ENCODE measurements around the gene FCHSD2. TPM values are rescaled to one million over a fixed set of nuclear protein-coding genes. Genes with fewer than 3 reads are reported as not detected.
"Not testable (repeated sequence)": the region's sequence is repeated elsewhere in the genome, so short reads cannot be mapped to it uniquely, and the experiment has no call there.

FCHSD2 gene
- total and polyA plus RNA-seq, 9 of the 15 experiments (the other 6 are each of a cell fraction or from before 2014, with no cell fraction given), result 1.8 to 14.7 (median 6.4) TPM

GRCh38 chr11:72827656-72828055, 314.5 kb downstream of the FCHSD2 start:
- H3K36me3 ChIP-seq (ENCODE audit: control insufficient read depth, insufficient read depth, low read length); intact Hi-C loops (cut with micrococcal nuclease); H3K9me1 ChIP-seq (ENCODE audit: control insufficient read depth, insufficient read depth, low read length); BruUV-seq (replicated peaks); H4K20me1 ChIP-seq (replicated peaks; ENCODE audit: control insufficient read depth, insufficient read depth, low read length); DNase-seq (ENCODE audit: extremely low read depth in 1 of 4, low spot score in 3 of 4); H3K4me2 ChIP-seq (ENCODE audit: insufficient read depth, low read length); FAIRE-seq; H3K9ac ChIP-seq (ENCODE audit: insufficient read depth in 1 of 2, low read depth in 2 of 2, low read length in 2 of 2); H3K79me2 ChIP-seq (ENCODE audit: control insufficient read depth, insufficient read depth, low read length); H3K27me3 ChIP-seq (ENCODE audit: control insufficient read depth in 2 of 2, insufficient read depth in 2 of 2, low read length in 2 of 2); H2AFZ ChIP-seq (ENCODE audit: low read depth, low read length); H3K4me3 ChIP-seq; ATAC-seq; CTCF ChIA-PET (ENCODE audit: low intra/inter-chr PET ratio); H3K9me3 ChIP-seq (replicated peaks; ENCODE audit: control insufficient read depth, insufficient read depth, low read depth, low read length); H3K27ac ChIP-seq (ENCODE audit: extremely low read depth, low read depth, low read length): not testable (repeated sequence)
- 74% methylated on average over 11 of the region's 11 CpGs for WGBS (ENCODE audit: insufficient coverage, low coverage, missing lambda C conversion rate)
- in situ Hi-C loops (cut with MboI), result loop anchor here (5.0 kb wide), 1 partner anchor 415 kb away; no protein-coding TSS in a partner anchor
- POLR2A ChIA-PET, result interaction anchor here (0.5 to 1.3 kb wide), 5 partner anchors 12 to 315 kb away, joined by 3 to 7 read pairs (median 4); partner anchors contain the start of gene FCHSD2
- H3K4me1 ChIP-seq (replicated peaks in 1 of 2; ENCODE audit: control insufficient read depth in 2 of 2, insufficient read depth in 2 of 2, low read length in 2 of 2), result peaks cover 0 to 20% of the 10 kb centered on the region in 2 experiments; a peak in 2 of 5 replicates

GRCh38 chr11:72826942-72827480, 315.1 kb downstream of the FCHSD2 start:
- H3K4me3 ChIP-seq, result no peak overlapping the region
- H3K9ac ChIP-seq (ENCODE audit: insufficient read depth in 1 of 2, low read depth in 2 of 2, low read length in 2 of 2), result no peak overlapping the region
- no TSS peak for BruUV-seq (replicated peaks)
- FAIRE-seq, result no peak
- no peak for ATAC-seq
- no peaks in the 10 kb centered on the region for H3K79me2 ChIP-seq (ENCODE audit: control insufficient read depth, insufficient read depth, low read length)
- no peaks in the 10 kb centered on the region for H3K9me3 ChIP-seq (replicated peaks; ENCODE audit: control insufficient read depth, insufficient read depth, low read depth, low read length)
- peaks cover 0 to 27% of the 10 kb centered on the region in 2 experiments; a peak in 2 of 5 replicates for H3K4me1 ChIP-seq (replicated peaks in 1 of 2; ENCODE audit: control insufficient read depth in 2 of 2, insufficient read depth in 2 of 2, low read length in 2 of 2)
- in situ Hi-C loops (cut with MboI), result loop anchor here (5.0 kb wide), 1 partner anchor 415 kb away; no protein-coding TSS in a partner anchor
- intact Hi-C loops (cut with micrococcal nuclease), result no loop called here
- H3K27me3 ChIP-seq (ENCODE audit: control insufficient read depth in 2 of 2, insufficient read depth in 2 of 2, low read length in 2 of 2), result no peaks in the 10 kb centered on the region
- H4K20me1 ChIP-seq (replicated peaks; ENCODE audit: control insufficient read depth, insufficient read depth, low read length), result no peaks in the 10 kb centered on the region
- 60% methylated on average over 8 of the region's 8 CpGs for WGBS (ENCODE audit: insufficient coverage, low coverage, missing lambda C conversion rate)
- no peak overlapping the region for H2AFZ ChIP-seq (ENCODE audit: low read depth, low read length)
- POLR2A ChIA-PET, result interaction anchor here (1.0 to 1.1 kb wide), 3 partner anchors 11 to 97 kb away, joined by 3 to 4 read pairs (median 4); no protein-coding TSS in a partner anchor
- TF ChIP-seq NR2C2 (CRISPR knock-in tag; IDR thresholded peaks at IDR 0.05) (no peak), NR2C2 (tag; IDR thresholded peaks at IDR 0.05) (no peak), MXD1 (CRISPR knock-in tag; IDR thresholded peaks at IDR 0.05; ENCODE audit: borderline replicate concordance, poor library complexity, severe bottlenecking) (no peak), ZFP30 (CRISPR knock-in tag; IDR thresholded peaks at IDR 0.05; ENCODE audit: borderline replicate concordance) (no peak)
- H3K9me1 ChIP-seq (ENCODE audit: control insufficient read depth, insufficient read depth, low read length), result no peaks in the 10 kb centered on the region
- H3K36me3 ChIP-seq (ENCODE audit: control insufficient read depth, insufficient read depth, low read length), result no peaks in the 10 kb centered on the region
- no peak overlapping the region for H3K4me2 ChIP-seq (ENCODE audit: insufficient read depth, low read length)
- CTCF ChIA-PET (ENCODE audit: low intra/inter-chr PET ratio), result no interaction called here
- DNase-seq (ENCODE audit: extremely low read depth in 1 of 4, low spot score in 3 of 4), result no peak
- H3K27ac ChIP-seq (ENCODE audit: extremely low read depth, low read depth, low read length), result no peak overlapping the region

Measured in K562 (cell line).